22Rv1 (cell line): ENCODE results near the gene CFAP161.

Experiments
- CTCF ChIP-seq: fragments of 450-650 bp; IDR thresholded peaks from 2 replicates; pipeline ENCODE4 v1.5.1; 2017; ENCODE audit warnings: mild to moderate bottlenecking
- ZFX ChIP-seq: fragments of 450-650 bp; IDR thresholded peaks from 2 replicates; pipeline ENCODE4 v1.6.1; 2017; ENCODE audit warnings: antibody characterized with exemption, borderline replicate concordance

- no peak for TF ChIP-seq CTCF
- no peak for TF ChIP-seq ZFX
Measured at GRCh38 chr15:81098861-81099651, 35.0 kb upstream of the CFAP161 start.
